GM23248 (cell line): ENCODE results near the gene PELI3.

Source experiments
- EZH2 ChIP-seq: fragments of 200-600 bp; sonication (generic); IDR thresholded peaks from 2 replicates; pipeline ENCODE4 v1.6.1; 2018; ENCODE audit warnings: antibody characterized with exemption, mild to moderate bottlenecking; ENCODE audit not compliant: insufficient read depth, poor library complexity, severe bottlenecking
- EZH2phosphoT487 ChIP-seq: fragments of 200-600 bp; sonication (generic); IDR thresholded peaks from 2 replicates; pipeline ENCODE4 v1.6.1; 2018; ENCODE audit warnings: antibody characterized with exemption, moderate library complexity, mild to moderate bottlenecking, low read depth; ENCODE audit not compliant: insufficient read depth

DNA sequence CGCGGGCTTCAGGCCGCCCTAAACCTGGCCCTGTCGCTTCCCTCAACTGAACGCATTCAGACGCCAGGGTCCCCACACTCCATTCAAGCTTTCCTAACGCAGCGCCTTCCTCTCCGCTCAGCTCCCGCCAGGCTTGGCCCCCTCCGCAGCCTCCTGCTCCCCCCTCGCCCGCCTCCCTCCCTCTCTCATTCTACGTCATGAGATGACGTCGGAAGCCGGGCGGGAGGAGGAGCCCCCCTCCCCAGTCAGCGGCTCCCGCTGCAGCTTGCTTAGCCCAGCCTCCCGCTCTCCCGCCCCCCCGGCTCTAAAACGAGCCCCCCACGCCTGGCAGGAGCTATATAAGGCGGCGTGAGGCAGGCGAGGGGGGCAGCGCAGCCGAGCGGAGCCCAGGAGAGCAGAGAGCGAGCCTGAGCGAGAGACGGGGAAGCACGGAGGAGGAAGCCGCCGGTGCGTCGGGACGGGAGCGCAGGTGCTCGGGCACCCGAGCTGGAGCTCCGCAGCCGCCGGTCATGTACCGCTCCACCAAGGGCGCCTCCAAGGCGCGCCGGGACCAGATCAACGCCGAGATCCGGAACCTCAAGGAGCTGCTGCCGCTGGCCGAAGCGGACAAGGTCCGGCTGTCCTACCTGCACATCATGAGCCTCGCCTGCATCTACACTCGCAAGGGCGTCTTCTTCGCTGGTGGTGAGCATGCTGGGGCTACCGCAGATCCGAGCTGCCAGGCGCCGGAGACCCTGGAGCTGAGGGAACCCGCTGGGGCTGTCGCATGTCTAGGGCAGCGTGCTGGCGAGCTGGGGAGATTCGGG lies 45.8 kb upstream of the PELI3 start, which contains the start of gene NPAS4:
- TF ChIP-seq EZH2phosphoT487 (no peak), EZH2 (no peak)
